WTC11 (cell line): Measurements from ENCODE around the gene KAT2B.

Experiments used
- ATF1 ChIP-seq: sonication (generic); formaldehyde crosslinking; IDR thresholded peaks from 2 replicates; pipeline ENCODE4 v1.8.1; 2023; ENCODE audit warnings: mild to moderate bottlenecking, moderate library complexity, missing genetic modification reagents
- CTCF ChIP-seq: fragments of 200-600 bp; IDR thresholded peaks from 2 replicates; pipeline ENCODE4 v1.8.0; 2022; ENCODE audit warnings: antibody characterized with exemption
- ELF4 ChIP-seq: sonication (generic); formaldehyde crosslinking; IDR thresholded peaks from 2 replicates; pipeline ENCODE4 v1.8.1; 2022; ENCODE audit warnings: low read depth, mild to moderate bottlenecking, moderate library complexity, missing genetic modification reagents
- NFE2L1 ChIP-seq: sonication (generic); formaldehyde crosslinking; IDR thresholded peaks from 2 replicates; pipeline ENCODE4 v1.8.1; 2023; ENCODE audit warnings: missing genetic modification reagents
- RELA ChIP-seq: sonication (generic); formaldehyde crosslinking; IDR thresholded peaks from 2 replicates; pipeline ENCODE4 v1.8.1; 2022; ENCODE audit warnings: missing genetic modification reagents, mild to moderate bottlenecking, borderline replicate concordance
- TF ChIP-seq, protein P1 (sequence below): sonication (generic); formaldehyde crosslinking; IDR thresholded peaks from 2 replicates; pipeline ENCODE4 v1.8.0; 2023; ENCODE audit warnings: missing genetic modification reagents
- TF ChIP-seq, protein P2 (sequence below): sonication (generic); formaldehyde crosslinking; IDR thresholded peaks from 2 replicates; pipeline ENCODE4 v1.8.1; 2022; ENCODE audit warnings: mild to moderate bottlenecking, missing genetic modification reagents, moderate library complexity, borderline replicate concordance
- TF ChIP-seq, protein P3 (sequence below): sonication (generic); formaldehyde crosslinking; IDR thresholded peaks from 2 replicates; pipeline ENCODE4 v1.8.1; 2023; ENCODE audit warnings: mild to moderate bottlenecking, missing genetic modification reagents, moderate library complexity

DNA sequence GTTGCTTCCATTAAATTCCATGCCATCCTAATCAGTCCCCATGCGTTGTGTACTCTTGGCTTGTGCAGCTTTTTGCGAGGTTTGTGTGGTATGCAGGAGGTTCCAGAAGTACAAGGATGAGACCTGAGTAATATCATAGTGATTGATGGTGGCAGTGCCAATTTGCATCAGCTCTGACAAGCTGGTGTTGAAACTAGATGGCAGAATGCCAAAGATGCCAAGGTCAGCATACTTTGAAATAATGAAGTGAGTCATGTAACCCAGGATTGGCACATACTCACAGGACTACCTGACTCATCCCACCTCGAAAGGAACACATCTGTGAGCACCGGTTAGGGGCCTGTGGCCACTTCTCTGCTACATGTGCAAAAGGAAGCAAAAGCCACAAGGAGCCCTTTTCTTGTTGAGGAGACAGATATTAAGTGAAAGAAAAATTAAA is 14.3 kb downstream of the KAT2B start:
- TF ChIP-seq CTCF (no peak), ATF1 (CRISPR knock-in tag) (no peak), RELA (CRISPR knock-in tag) (no peak), ELF4 (no peak), NFE2L1 (no peak)
- TF ChIP-seq, protein P1, sequence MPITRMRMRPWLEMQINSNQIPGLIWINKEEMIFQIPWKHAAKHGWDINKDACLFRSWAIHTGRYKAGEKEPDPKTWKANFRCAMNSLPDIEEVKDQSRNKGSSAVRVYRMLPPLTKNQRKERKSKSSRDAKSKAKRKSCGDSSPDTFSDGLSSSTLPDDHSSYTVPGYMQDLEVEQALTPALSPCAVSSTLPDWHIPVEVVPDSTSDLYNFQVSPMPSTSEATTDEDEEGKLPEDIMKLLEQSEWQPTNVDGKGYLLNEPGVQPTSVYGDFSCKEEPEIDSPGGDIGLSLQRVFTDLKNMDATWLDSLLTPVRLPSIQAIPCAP (CRISPR knock-in tag) = no peak
- TF ChIP-seq, protein P2, sequence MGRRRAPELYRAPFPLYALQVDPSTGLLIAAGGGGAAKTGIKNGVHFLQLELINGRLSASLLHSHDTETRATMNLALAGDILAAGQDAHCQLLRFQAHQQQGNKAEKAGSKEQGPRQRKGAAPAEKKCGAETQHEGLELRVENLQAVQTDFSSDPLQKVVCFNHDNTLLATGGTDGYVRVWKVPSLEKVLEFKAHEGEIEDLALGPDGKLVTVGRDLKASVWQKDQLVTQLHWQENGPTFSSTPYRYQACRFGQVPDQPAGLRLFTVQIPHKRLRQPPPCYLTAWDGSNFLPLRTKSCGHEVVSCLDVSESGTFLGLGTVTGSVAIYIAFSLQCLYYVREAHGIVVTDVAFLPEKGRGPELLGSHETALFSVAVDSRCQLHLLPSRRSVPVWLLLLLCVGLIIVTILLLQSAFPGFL (CRISPR knock-in tag) = no peak
- TF ChIP-seq, protein P3, sequence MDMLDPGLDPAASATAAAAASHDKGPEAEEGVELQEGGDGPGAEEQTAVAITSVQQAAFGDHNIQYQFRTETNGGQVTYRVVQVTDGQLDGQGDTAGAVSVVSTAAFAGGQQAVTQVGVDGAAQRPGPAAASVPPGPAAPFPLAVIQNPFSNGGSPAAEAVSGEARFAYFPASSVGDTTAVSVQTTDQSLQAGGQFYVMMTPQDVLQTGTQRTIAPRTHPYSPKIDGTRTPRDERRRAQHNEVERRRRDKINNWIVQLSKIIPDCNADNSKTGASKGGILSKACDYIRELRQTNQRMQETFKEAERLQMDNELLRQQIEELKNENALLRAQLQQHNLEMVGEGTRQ = no peak
